Peyer's patch (tissue), 4 donors: Measurements from ENCODE around the gene RMRP.

ENCODE experiments used
- POLR2A ChIP-seq, 2 donors: fragments of 450-650 bp; IDR thresholded peaks; one replicate each; pipeline ENCODE4 v1.5.1; 2017; ENCODE audit warnings: antibody characterized with exemption in 2 of 2, mild to moderate bottlenecking in 2 of 2, moderate library complexity in 2 of 2
- TF ChIP-seq, protein P1 (sequence below), 6 experiments: fragments of 450-650 bp in 4 of 6; fragments of 200-600 bp in 2 of 6; sonication (generic) in 1 of 6; IDR thresholded peaks; one replicate each; pipeline ENCODE4 v1.5.1; 2017 to 2019; ENCODE audit warnings: antibody characterized with exemption in 6 of 6, mild to moderate bottlenecking in 3 of 6, moderate library complexity in 1 of 6

DNA sequence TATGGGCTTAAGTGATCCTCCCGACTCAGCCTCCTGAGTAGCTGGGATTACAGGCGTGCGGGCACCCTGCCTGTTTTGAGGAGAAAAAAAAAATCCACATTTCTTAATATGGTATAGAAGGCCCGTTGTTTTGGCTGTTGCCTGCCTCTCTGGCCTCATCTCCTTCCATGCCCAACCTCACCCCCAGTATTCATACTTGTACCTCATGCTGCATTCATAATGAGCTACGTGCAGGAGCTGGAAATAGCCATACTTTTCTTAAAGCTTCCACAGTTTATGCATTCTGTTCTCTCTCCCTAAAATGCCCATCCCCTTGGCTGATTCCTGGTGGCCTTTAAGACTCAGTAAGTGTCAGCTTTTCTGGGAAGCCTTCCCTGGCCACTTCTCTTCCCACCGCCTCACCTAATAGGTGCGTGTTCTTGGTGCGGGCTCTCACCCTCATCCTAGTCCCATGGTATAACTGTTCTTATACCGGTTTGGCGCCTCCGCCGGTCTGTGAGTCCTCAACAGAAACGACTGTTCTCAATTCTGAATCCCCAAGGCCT, 34.0 kb upstream of the RMRP start:
- TF ChIP-seq, protein P1, sequence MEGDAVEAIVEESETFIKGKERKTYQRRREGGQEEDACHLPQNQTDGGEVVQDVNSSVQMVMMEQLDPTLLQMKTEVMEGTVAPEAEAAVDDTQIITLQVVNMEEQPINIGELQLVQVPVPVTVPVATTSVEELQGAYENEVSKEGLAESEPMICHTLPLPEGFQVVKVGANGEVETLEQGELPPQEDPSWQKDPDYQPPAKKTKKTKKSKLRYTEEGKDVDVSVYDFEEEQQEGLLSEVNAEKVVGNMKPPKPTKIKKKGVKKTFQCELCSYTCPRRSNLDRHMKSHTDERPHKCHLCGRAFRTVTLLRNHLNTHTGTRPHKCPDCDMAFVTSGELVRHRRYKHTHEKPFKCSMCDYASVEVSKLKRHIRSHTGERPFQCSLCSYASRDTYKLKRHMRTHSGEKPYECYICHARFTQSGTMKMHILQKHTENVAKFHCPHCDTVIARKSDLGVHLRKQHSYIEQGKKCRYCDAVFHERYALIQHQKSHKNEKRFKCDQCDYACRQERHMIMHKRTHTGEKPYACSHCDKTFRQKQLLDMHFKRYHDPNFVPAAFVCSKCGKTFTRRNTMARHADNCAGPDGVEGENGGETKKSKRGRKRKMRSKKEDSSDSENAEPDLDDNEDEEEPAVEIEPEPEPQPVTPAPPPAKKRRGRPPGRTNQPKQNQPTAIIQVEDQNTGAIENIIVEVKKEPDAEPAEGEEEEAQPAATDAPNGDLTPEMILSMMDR (IDR thresholded peaks at IDR 0.05): no peak
- no peak for TF ChIP-seq POLR2A (IDR thresholded peaks at IDR 0.05)
